Smooth muscle cell (in vitro differentiated cells): ENCODE results near the gene CFAP100. TPM values are rescaled to one million over a fixed set of nuclear protein-coding genes. Genes with fewer than 3 reads are reported as not detected.

Source experiments
- DNase-seq: peaks from one replicate; lab custom pipeline; 2025; ENCODE audit not compliant: unreplicated experiment; lab: John Stamatoyannopoulos, UW
- H2AFZ ChIP-seq: fragments of 200-600 bp; sonication (generic); 2 replicates; pipeline ENCODE4 v1.6.0; 2016; ENCODE audit warnings: antibody characterized with exemption, low read depth, mild to moderate bottlenecking
- H3F3A ChIP-seq: fragments of 200-600 bp; sonication (generic); 2 replicates; pipeline ENCODE4 v1.6.0; 2017; ENCODE audit warnings: antibody characterized with exemption, low read depth
- H3K27ac ChIP-seq: fragments of 200-600 bp; sonication (generic); 2 replicates; pipeline ENCODE4 v1.5.1; 2016; ENCODE audit warnings: low read depth, mild to moderate bottlenecking
- H3K27me3 ChIP-seq: fragments of 200-600 bp; sonication (generic); 2 replicates; pipeline ENCODE4 v1.6.1; 2016; ENCODE audit warnings: low read depth, mild to moderate bottlenecking
- H3K36me3 ChIP-seq: fragments of 200-600 bp; sonication (generic); 2 replicates; pipeline ENCODE4 v1.5.1; 2016; ENCODE audit warnings: low read depth
- H3K4me1 ChIP-seq: fragments of 200-600 bp; sonication (generic); 2 replicates; pipeline ENCODE4 v1.5.1; 2016; ENCODE audit warnings: low read depth
- H3K4me2 ChIP-seq: fragments of 200-600 bp; sonication (generic); 2 replicates; pipeline ENCODE4 v1.6.0; 2016; ENCODE audit warnings: mild to moderate bottlenecking
- H3K4me3 ChIP-seq: fragments of 200-600 bp; sonication (generic); 2 replicates; pipeline ENCODE4 v1.5.1; 2016; ENCODE audit warnings: mild to moderate bottlenecking
- H3K79me2 ChIP-seq: fragments of 200-600 bp; sonication (generic); 2 replicates; pipeline ENCODE4 v1.6.0; 2016; ENCODE audit warnings: low read depth, mild to moderate bottlenecking
- H3K9ac ChIP-seq: fragments of 200-600 bp; sonication (generic); 2 replicates; pipeline ENCODE4 v1.6.0; 2016; ENCODE audit warnings: low read depth
- H3K9me3 ChIP-seq: fragments of 200-600 bp; sonication (generic); replicated peaks from 2 replicates; pipeline ENCODE4 v1.5.1; 2016; ENCODE audit warnings: low read depth
- H4K20me1 ChIP-seq: fragments of 200-600 bp; sonication (generic); 2 replicates; pipeline ENCODE4 v1.6.0; 2016; ENCODE audit warnings: low read depth
- WGBS: methylation state at CpG from one replicate; pipeline ENCODE4 v1.1.7; 2016; ENCODE audit warnings: low lambda C conversion rate; 5-methylcytosine and 5-hydroxymethylcytosine counted together
- polyA plus RNA-seq: library from polyadenylated mRNA; unstranded; fragments of >200 nt; fragmentation: Nextera tagmentation; extraction: Ambion mirVana; gene quantifications from 2 replicates; pipeline ENCODE4 v1.2.1, GENCODE V29; 2016
- total RNA-seq: library from RNA; depleted of rRNA; stranded (reverse); fragments of >200 nt; gene quantifications from 2 replicates; pipeline ENCODE4 v1.2.3, GENCODE V29; 2014
- TF ChIP-seq, protein P1 (sequence below): fragments of 200-600 bp; sonication (generic); IDR thresholded peaks from 2 replicates; pipeline ENCODE4 v1.5.1; 2017; ENCODE audit warnings: borderline replicate concordance, mild to moderate bottlenecking, antibody characterized with exemption; ENCODE audit not compliant: insufficient read depth, poor library complexity, severe bottlenecking

Gene CFAP100
- total and polyA plus RNA-seq, 2 experiments from 2014 or later, result not detected

DNA sequence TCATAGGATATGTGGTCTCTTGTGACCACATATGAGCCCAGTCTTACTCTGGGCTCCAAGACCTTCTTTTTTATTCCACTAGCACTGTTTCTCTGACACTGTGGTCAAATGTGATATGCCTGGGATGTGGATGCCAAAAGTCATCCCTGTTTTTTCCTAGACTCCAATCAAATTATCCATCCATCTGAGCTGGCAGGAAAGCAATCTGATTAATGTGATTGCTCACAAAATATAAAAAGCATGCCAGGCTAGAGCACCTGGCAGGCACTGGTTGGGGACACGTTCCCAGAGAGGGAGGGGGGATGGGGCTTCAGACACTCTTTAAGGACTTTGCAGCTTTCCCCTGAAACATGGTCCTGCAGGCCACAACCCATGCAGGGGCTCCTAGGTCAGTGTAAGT is 3.1 kb upstream of the CFAP100 start:
- H4K20me1 ChIP-seq, result no peaks in the 10 kb centered on the region
- WGBS, result 76% methylated on average over 1 of the region's 1 CpG

DNA sequence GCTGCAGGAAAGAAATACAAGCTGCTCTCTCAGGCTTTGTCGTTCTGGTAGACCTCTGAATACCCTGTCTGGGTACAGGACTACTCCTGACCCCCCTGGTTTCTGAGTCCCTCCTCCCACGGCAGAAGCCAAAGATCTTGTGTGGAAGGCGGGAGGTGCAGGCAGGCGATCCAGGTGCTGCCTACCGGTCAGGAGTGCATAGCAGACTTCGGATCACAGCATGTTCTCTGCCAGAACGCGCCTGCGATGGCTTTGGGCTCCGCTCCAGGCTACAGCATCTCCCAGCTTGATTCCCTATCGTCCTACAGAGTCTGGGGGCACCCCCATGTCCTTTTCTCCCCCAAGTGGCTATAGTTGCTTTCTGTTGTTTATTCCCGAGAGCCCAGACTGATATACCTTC is 2.5 kb upstream of the CFAP100 start:
- no peak for DNase-seq
- Histone ChIP-seq H4K20me1 (no peaks in the 10 kb centered on the region), H3K79me2 (no peaks in the 10 kb centered on the region), H3K4me1 (peaks cover 6% of the 10 kb centered on the region), H3K27me3 (peaks cover 11% of the 10 kb centered on the region), H3F3A (no peaks in the 10 kb centered on the region), H3K9ac (no peak overlapping the region), H3K36me3 (no peaks in the 10 kb centered on the region), H3K9me3 (no peaks in the 10 kb centered on the region), H3K4me3 (no peak overlapping the region), H2AFZ (no peak overlapping the region), H3K4me2 (no peak overlapping the region), H3K27ac (no peak overlapping the region)
- TF ChIP-seq, protein P1, sequence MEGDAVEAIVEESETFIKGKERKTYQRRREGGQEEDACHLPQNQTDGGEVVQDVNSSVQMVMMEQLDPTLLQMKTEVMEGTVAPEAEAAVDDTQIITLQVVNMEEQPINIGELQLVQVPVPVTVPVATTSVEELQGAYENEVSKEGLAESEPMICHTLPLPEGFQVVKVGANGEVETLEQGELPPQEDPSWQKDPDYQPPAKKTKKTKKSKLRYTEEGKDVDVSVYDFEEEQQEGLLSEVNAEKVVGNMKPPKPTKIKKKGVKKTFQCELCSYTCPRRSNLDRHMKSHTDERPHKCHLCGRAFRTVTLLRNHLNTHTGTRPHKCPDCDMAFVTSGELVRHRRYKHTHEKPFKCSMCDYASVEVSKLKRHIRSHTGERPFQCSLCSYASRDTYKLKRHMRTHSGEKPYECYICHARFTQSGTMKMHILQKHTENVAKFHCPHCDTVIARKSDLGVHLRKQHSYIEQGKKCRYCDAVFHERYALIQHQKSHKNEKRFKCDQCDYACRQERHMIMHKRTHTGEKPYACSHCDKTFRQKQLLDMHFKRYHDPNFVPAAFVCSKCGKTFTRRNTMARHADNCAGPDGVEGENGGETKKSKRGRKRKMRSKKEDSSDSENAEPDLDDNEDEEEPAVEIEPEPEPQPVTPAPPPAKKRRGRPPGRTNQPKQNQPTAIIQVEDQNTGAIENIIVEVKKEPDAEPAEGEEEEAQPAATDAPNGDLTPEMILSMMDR, result no peak
- WGBS, result 92% methylated on average over 12 of the region's 12 CpGs

More for the DNA sequence above, 3.1 kb upstream of the CFAP100 start:
- Histone ChIP-seq H3K4me2 (no peak overlapping the region), H3K4me1 (peaks cover 6% of the 10 kb centered on the region), H3K9me3 (no peaks in the 10 kb centered on the region), H3K27me3 (peaks cover 11% of the 10 kb centered on the region), H3K27ac (no peak overlapping the region), H3F3A (no peaks in the 10 kb centered on the region), H3K4me3 (no peak overlapping the region), H3K9ac (no peak overlapping the region), H3K79me2 (no peaks in the 10 kb centered on the region), H3K36me3 (no peaks in the 10 kb centered on the region), H2AFZ (no peak overlapping the region)
- TF ChIP-seq, protein P1, result no peak
- no peak for DNase-seq

DNA sequence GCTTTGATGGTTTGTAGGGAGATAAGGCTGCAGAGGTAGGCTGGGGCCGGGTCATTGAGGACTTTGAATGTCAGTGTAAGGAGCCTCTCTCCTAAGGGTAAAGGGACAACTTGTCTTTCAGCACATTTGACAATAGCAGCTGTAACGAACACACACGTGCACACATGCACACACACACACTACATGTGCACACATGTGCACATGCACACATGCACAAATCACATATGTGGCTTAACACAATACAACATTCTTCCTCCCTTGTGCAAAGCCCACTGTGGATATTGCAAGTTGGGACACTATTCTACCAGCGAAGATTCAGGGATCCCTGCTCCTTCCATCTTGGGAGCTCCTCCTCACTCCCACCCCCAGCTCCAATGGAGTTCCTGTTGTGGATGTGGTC is 1.1 kb upstream of the CFAP100 start:
- no peak for DNase-seq
- Histone ChIP-seq H4K20me1 (no peaks in the 10 kb centered on the region), H2AFZ (no peak overlapping the region), H3K36me3 (no peaks in the 10 kb centered on the region), H3K4me1 (peaks cover 6% of the 10 kb centered on the region), H3K4me3 (no peak overlapping the region), H3K79me2 (no peaks in the 10 kb centered on the region), H3F3A (no peaks in the 10 kb centered on the region), H3K27me3 (peaks cover 11% of the 10 kb centered on the region), H3K4me2 (no peak overlapping the region), H3K27ac (no peak overlapping the region), H3K9me3 (no peaks in the 10 kb centered on the region), H3K9ac (no peak overlapping the region)
- TF ChIP-seq, protein P1, result no peak
- WGBS, result 89% methylated on average over 4 of the region's 4 CpGs

DNA sequence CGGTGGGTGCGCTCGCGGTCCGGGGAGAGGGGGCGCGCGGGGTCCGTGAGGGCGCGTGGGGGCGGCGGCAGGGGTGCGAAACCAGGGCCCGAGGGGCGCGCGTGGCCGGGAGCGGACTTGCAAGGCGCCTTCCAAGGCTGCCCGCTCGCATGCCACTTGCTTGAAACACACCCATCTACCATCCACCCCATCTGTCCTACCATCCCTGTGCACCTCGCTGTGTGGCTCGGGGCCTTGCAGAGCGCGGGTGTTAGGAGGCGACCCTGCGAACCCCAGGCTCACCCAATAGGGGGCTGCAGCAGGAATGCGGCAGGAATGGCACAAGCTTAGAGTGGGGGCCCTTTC is 240 bp downstream of the CFAP100 start:
- Histone ChIP-seq H3K27ac (no peak overlapping the region), H3K4me1 (peaks cover 6% of the 10 kb centered on the region), H3K9me3 (no peaks in the 10 kb centered on the region), H3K27me3 (peaks cover 11% of the 10 kb centered on the region), H3K36me3 (no peaks in the 10 kb centered on the region), H3K79me2 (no peaks in the 10 kb centered on the region), H3K4me2 (peak overlapping the region; percentile 90), H2AFZ (peak overlapping the region; percentile 93), H3K9ac (peak overlapping the region; percentile 28), H3F3A (no peaks in the 10 kb centered on the region), H4K20me1 (no peaks in the 10 kb centered on the region), H3K4me3 (peak overlapping the region; percentile 43)
- TF ChIP-seq, protein P1, result no peak
- 30% methylated on average over 14 of the region's 30 CpGs for WGBS
- no peak for DNase-seq
